Lung (tissue), 12 donors: ENCODE results near the gene SLC5A10. TPM values are rescaled to one million over a fixed set of nuclear protein-coding genes. Genes with fewer than 3 reads are reported as not detected.
A peak's percentile ranks its signal among the peaks of the same experiment; 100 is the strongest.

ENCODE experiments used
- ATAC-seq: fragments of 200-7000 bp; cut with Tn5 transposase; one replicate; pipeline ENCODE4 v1.9.1; 2020; ENCODE audit warnings: moderate number of reproducible peaks; ENCODE audit not compliant: insufficient read depth, low FRiP score
- DNase-seq, 3 donors: peaks; one replicate each; pipeline ENCODE4 v3.0.0-alpha.2; 2013 to 2017
- H3K27ac ChIP-seq, 2 donors: one replicate each; pipeline ENCODE4 v1.5.1; 2013; ENCODE audit warnings: mild to moderate bottlenecking in 2 of 2, moderate library complexity in 2 of 2, control low read depth in 1 of 2, inconsistent platforms in 1 of 2, low read depth in 1 of 2, low read length in 1 of 2
- H3K27me3 ChIP-seq, 3 donors: one replicate each; pipeline ENCODE4 v1.5.1; 2013; ENCODE audit warnings: low read length in 2 of 3; ENCODE audit not compliant: control insufficient read depth in 3 of 3, insufficient read depth in 3 of 3
- H3K36me3 ChIP-seq, 4 donors: one replicate each; pipeline ENCODE4 v1.5.1; 2013; ENCODE audit warnings: low read length in 4 of 4, mild to moderate bottlenecking in 1 of 4, moderate library complexity in 1 of 4; ENCODE audit not compliant: control insufficient read depth in 4 of 4, insufficient read depth in 4 of 4
- H3K4me1 ChIP-seq, 5 donors: one replicate each; pipeline ENCODE4 v1.5.1; 2013; ENCODE audit warnings: low read length in 5 of 5, mild to moderate bottlenecking in 2 of 5, moderate library complexity in 1 of 5; ENCODE audit not compliant: control insufficient read depth in 5 of 5, insufficient read depth in 5 of 5
- H3K4me3 ChIP-seq: one replicate; pipeline ENCODE4 v1.5.1; 2013; ENCODE audit warnings: mild to moderate bottlenecking, control low read depth, moderate library complexity
- H3K9ac ChIP-seq, 2 donors: one replicate each; pipeline ENCODE4 v1.5.1; 2013; ENCODE audit warnings: low read length in 2 of 2, control low read depth in 1 of 2; ENCODE audit not compliant: insufficient read depth in 1 of 2
- H3K9me3 ChIP-seq, 4 donors: one replicate each; pipeline ENCODE4 v1.5.1; 2013; ENCODE audit warnings: low read length in 3 of 4, mild to moderate bottlenecking in 1 of 4, moderate library complexity in 1 of 4; ENCODE audit not compliant: control insufficient read depth in 4 of 4, insufficient read depth in 3 of 4
- CTCF ChIP-seq: IDR thresholded peaks from 2 replicates; pipeline ENCODE4 v1.5.1; 2012; ENCODE audit warnings: mild to moderate bottlenecking; ENCODE audit errors: control extremely low read depth, extremely low read depth
- WGBS, 2 donors: extraction: QIAGEN DNeasy Blood & Tissue Kit; methylation state at CpG; one replicate each; pipeline ENCODE4 v1.1.7; 2013; 5-methylcytosine and 5-hydroxymethylcytosine counted together
- polyA plus RNA-seq, 2 donors: library from polyadenylated mRNA; stranded (reverse); fragments of 200-250 nt; gene quantifications; one replicate each; pipeline ENCODE4 v1.2.1, GENCODE V29; 2013
- total RNA-seq, 2 donors: library from RNA; depleted of rRNA in 1 of 2; stranded (reverse); fragments of >200 nt in 1 of 2; gene quantifications; one replicate each; pipeline ENCODE4 v1.2.1, GENCODE V29; 2014 to 2021
- donor health status: control.
- donor health status: control.
- donor health status: Bipolar disorder and iron deficiency.
- donor health status: healthy.
- donor health status: DM: yes; HTN: yes; CAD: no.

Gene SLC5A10
- total and polyA plus RNA-seq, 4 donors = 0.09 to 0.31 (median 0.21) TPM

GRCh38 chr17:18986541-18987229 is 34.7 kb downstream of the SLC5A10 start:
- DNase-seq = no peak
- peaks cover 0 to 8% (median 0%) of the 10 kb centered on the region in 5 donors for H3K4me1 ChIP-seq
- 86 to 87% methylated on average over 21 of the region's 21 CpGs for WGBS, 2 donors
- no peaks in the 10 kb centered on the region for H3K9me3 ChIP-seq
- no peak for TF ChIP-seq CTCF
- peaks cover 0 to 3% (median 0%) of the 10 kb centered on the region in 4 donors for H3K36me3 ChIP-seq
- H3K27me3 ChIP-seq = no peaks in the 10 kb centered on the region
- H3K27ac ChIP-seq = no peak overlapping the region
- no peak overlapping the region for H3K4me3 ChIP-seq
- H3K9ac ChIP-seq = no peak overlapping the region
- no peak for ATAC-seq

GRCh38 chr17:18987230-18987610 is 35.3 kb downstream of the SLC5A10 start:
- no peak overlapping the region for H3K27ac ChIP-seq
- WGBS, 2 donors = 94 to 96% methylated on average over 9 of the region's 9 CpGs
- H3K36me3 ChIP-seq = peaks cover 0 to 3% (median 0%) of the 10 kb centered on the region in 4 donors
- no peak for TF ChIP-seq CTCF
- no peak for ATAC-seq
- H3K9me3 ChIP-seq = no peaks in the 10 kb centered on the region
- H3K4me3 ChIP-seq = no peak overlapping the region
- no peak overlapping the region for H3K9ac ChIP-seq
- no peak for DNase-seq
- peaks cover 0 to 8% (median 0%) of the 10 kb centered on the region in 5 donors for H3K4me1 ChIP-seq
- H3K27me3 ChIP-seq = no peaks in the 10 kb centered on the region

GRCh38 chr17:18987862-18988545 is 36.0 kb downstream of the SLC5A10 start:
- TF ChIP-seq CTCF = no peak
- H3K27me3 ChIP-seq = no peaks in the 10 kb centered on the region
- no peak for DNase-seq
- peaks cover 0 to 3% (median 0%) of the 10 kb centered on the region in 4 donors for H3K36me3 ChIP-seq
- ATAC-seq = peak; percentile 30
- 67 to 88% methylated on average over 14 of the region's 14 CpGs for WGBS, 2 donors
- no peak overlapping the region for H3K4me3 ChIP-seq
- H3K4me1 ChIP-seq = peaks cover 0 to 10% (median 0%) of the 10 kb centered on the region in 5 donors
- H3K9me3 ChIP-seq = no peaks in the 10 kb centered on the region
- no peak overlapping the region for H3K9ac ChIP-seq
- H3K27ac ChIP-seq = no peak overlapping the region
